Neural progenitor cell (in vitro differentiated cells): Measurements from ENCODE around the gene H6PD.

ENCODE experiments used
- EZH2 ChIP-seq: fragments of 200-600 bp; sonication (generic); IDR thresholded peaks from 2 replicates; pipeline ENCODE4 v1.6.1; 2017; ENCODE audit warnings: antibody characterized with exemption, mild to moderate bottlenecking, moderate library complexity
- TF ChIP-seq, protein P1 (sequence below): fragments of 200-600 bp; sonication (generic); IDR thresholded peaks from 2 replicates; pipeline ENCODE4 v1.5.1; 2017; ENCODE audit warnings: antibody characterized with exemption, mild to moderate bottlenecking

DNA sequence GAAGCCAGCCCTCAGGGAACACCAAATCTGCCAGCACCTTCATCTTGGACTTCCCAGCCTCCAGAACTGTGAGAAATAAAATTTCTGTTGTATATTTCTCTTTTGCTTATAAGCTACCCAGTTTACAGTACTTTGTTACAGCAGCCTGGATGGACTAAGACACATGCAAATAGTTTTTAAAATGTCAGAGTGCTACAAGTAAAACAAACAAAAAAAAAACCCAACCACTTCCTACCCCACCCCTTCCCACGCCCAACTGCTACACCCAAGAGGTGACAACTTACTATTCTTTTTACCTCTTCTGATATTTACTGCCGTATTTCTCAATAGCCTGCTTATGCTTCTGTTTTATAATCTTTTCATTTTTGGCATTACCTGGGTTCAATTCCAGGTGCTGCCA is 49.5 kb downstream of the H6PD start:
- TF ChIP-seq, protein P1, sequence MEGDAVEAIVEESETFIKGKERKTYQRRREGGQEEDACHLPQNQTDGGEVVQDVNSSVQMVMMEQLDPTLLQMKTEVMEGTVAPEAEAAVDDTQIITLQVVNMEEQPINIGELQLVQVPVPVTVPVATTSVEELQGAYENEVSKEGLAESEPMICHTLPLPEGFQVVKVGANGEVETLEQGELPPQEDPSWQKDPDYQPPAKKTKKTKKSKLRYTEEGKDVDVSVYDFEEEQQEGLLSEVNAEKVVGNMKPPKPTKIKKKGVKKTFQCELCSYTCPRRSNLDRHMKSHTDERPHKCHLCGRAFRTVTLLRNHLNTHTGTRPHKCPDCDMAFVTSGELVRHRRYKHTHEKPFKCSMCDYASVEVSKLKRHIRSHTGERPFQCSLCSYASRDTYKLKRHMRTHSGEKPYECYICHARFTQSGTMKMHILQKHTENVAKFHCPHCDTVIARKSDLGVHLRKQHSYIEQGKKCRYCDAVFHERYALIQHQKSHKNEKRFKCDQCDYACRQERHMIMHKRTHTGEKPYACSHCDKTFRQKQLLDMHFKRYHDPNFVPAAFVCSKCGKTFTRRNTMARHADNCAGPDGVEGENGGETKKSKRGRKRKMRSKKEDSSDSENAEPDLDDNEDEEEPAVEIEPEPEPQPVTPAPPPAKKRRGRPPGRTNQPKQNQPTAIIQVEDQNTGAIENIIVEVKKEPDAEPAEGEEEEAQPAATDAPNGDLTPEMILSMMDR = no peak
- TF ChIP-seq EZH2 = no peak
